BE2C (cell line): ENCODE measurements around the gene IGF2BP1.
"Not testable (repeated sequence)": the region's sequence is repeated elsewhere in the genome, so short reads cannot be mapped to it uniquely, and the experiment has no call there.

Experiments used
- DNase-seq: peaks from one replicate; pipeline ENCODE4 v3.0.0-alpha.2; 2020
- H3K27me3 ChIP-seq: fragments of 250-450 bp; sonication (Bioruptor Pico); 2 replicates; pipeline ENCODE4 v1.5.1; 2020; ENCODE audit warnings: mild to moderate bottlenecking
- H3K36me3 ChIP-seq: fragments of 250-450 bp; sonication (Bioruptor Pico); 2 replicates; pipeline ENCODE4 v1.5.1; 2020; ENCODE audit warnings: mild to moderate bottlenecking
- H3K4me1 ChIP-seq: fragments of 250-450 bp; sonication (Bioruptor Pico); 2 replicates; pipeline ENCODE4 v1.5.1; 2020
- H3K4me3 ChIP-seq: 2 replicates; pipeline ENCODE4 v1.5.1; 2011; ENCODE audit warnings: low read depth, low read length
- H3K9me3 ChIP-seq: fragments of 250-450 bp; sonication (Bioruptor Pico); 2 replicates; pipeline ENCODE4 v1.5.1; 2020
- TF ChIP-seq, protein P1 (sequence below): IDR thresholded peaks from 2 replicates; pipeline ENCODE4 v1.5.1; 2012; ENCODE audit warnings: mild to moderate bottlenecking, low read depth, low read length

The IGF2BP1 gene

DNA sequence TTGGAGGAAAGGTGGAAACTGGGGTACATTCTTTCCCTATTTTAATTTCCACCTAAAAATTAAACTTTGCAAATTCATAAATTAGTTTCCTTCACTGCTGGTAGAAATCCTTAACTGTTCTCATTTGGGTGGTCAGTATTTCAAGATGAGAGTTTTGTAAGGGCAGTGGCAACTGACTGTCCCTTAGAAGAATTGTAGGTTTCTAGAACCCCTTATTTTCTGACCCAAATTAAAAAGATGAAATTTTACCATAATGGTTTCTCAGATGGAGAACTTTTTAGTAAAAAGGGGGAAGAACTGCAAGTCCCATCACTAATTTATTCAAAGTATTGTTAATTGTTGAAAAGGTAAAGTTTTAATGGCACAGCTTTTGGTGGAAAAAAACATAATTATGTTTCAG lies 5.6 kb downstream of the IGF2BP1 start:
- Histone ChIP-seq H3K4me1 (no peaks in the 10 kb centered on the region), H3K4me3 (no peak overlapping the region), H3K36me3 (no peaks in the 10 kb centered on the region; the same call in 1 of the 2 replicates), H3K9me3 (no peaks in the 10 kb centered on the region), H3K27me3 (peaks cover 85% of the 10 kb centered on the region)
- no peak for DNase-seq
- TF ChIP-seq, protein P1, sequence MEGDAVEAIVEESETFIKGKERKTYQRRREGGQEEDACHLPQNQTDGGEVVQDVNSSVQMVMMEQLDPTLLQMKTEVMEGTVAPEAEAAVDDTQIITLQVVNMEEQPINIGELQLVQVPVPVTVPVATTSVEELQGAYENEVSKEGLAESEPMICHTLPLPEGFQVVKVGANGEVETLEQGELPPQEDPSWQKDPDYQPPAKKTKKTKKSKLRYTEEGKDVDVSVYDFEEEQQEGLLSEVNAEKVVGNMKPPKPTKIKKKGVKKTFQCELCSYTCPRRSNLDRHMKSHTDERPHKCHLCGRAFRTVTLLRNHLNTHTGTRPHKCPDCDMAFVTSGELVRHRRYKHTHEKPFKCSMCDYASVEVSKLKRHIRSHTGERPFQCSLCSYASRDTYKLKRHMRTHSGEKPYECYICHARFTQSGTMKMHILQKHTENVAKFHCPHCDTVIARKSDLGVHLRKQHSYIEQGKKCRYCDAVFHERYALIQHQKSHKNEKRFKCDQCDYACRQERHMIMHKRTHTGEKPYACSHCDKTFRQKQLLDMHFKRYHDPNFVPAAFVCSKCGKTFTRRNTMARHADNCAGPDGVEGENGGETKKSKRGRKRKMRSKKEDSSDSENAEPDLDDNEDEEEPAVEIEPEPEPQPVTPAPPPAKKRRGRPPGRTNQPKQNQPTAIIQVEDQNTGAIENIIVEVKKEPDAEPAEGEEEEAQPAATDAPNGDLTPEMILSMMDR = no peak

DNA sequence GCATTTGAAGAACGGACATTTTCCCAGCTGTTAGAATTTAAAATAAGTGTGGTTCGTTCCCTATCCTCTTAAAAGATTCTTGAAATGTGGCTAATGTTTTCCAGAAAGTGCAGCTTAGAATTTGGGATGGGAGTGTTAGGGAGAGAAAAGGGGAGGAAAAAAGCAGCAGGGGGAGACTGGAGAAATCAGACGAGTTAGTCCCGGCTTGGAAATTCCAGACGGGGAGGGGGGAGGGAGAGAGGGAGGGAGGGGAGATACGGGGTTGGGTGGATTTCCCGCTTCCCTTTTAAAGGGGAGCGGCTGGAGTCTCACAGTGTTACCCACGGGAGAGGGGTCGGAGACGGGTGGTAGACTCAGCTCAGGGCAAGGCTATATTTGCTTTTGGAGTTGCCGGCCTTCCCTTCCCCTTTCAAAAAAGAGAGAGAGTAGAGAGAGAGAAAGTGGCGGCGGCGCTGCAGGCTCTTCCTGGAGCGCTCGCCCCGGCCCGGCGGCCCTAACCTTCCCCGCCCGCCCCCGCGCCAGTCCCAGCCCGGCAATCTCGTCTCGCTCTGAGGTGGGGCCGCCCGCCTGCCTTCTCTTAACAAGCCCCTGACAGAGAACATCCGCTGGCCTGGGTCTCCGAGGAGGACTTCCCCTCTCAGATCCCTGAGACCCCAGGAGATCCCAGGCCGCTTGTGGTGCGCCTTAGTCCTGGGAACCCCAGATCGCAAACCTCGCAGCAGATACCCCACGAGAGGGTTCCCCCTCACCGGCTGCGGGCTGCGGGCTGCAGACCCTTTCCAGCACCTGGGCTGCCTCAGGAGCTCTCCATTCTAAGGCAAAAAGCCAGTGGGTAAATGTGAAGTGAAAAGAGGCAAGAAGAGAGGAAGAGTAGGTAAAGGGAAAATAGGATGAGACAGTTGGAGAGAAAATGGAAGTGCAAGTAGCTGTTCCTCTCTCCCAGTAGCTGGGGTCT lies 6.6 kb downstream of the IGF2BP1 start:
- TF ChIP-seq, protein P1 = no peak
- Histone ChIP-seq H3K27me3 (peaks cover 77% of the 10 kb centered on the region), H3K4me3 (peak overlapping the region; percentile 26), H3K9me3 (no peaks in the 10 kb centered on the region), H3K4me1 (no peaks in the 10 kb centered on the region), H3K36me3 (no peaks in the 10 kb centered on the region; the same call in 1 of the 2 replicates)
- DNase-seq = no peak

DNA sequence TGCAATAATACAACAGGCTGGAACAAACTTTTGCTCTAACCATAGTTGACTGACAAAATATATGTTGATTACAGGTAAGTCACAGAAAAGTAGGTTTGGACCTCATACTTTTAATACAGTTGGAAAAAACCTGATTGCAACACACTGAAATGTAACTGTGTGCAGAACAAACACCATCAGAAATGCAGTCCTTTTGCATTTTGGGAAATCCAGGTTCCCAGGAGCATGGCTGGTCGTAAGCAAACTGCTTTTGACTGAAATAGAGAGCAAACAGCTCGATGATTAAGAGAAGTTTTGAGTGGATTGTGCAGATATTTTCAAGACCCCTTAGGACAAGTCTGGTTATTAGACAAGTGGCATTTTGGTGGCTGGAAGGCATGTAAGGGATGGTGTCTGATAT lies 8.0 kb downstream of the IGF2BP1 start:
- H3K4me3 ChIP-seq = no peak overlapping the region
- no peaks in the 10 kb centered on the region; the same call in 1 of the 2 replicates for H3K36me3 ChIP-seq
- H3K9me3 ChIP-seq = no peaks in the 10 kb centered on the region
- no peaks in the 10 kb centered on the region for H3K4me1 ChIP-seq
- peaks cover 70% of the 10 kb centered on the region for H3K27me3 ChIP-seq
- TF ChIP-seq, protein P1 = no peak
- no peak for DNase-seq

DNA sequence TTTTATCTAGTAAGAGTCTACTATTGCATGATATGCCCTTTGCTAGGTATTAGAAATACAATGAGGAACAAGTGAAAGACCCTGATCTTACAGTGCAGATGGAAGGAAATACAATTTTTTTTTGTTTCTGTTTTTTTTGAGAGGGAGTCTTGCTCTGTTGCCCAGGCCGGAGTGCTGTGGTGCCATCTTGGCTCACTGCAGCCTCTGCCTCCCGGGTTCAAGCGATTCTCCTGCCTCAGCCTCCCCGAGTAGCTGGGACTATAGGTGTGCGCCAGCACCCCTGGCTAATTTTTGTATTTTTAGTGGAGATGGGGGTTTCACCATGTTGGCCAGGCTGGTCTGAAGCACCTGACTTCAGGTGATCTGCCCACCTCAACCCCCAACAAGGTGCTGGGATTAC lies 11.7 kb downstream of the IGF2BP1 start:
- DNase-seq, H3K4me1 ChIP-seq, H3K36me3 ChIP-seq, H3K4me3 ChIP-seq, H3K9me3 ChIP-seq: not testable (repeated sequence)
- peaks cover 58% of the 10 kb centered on the region for H3K27me3 ChIP-seq

DNA sequence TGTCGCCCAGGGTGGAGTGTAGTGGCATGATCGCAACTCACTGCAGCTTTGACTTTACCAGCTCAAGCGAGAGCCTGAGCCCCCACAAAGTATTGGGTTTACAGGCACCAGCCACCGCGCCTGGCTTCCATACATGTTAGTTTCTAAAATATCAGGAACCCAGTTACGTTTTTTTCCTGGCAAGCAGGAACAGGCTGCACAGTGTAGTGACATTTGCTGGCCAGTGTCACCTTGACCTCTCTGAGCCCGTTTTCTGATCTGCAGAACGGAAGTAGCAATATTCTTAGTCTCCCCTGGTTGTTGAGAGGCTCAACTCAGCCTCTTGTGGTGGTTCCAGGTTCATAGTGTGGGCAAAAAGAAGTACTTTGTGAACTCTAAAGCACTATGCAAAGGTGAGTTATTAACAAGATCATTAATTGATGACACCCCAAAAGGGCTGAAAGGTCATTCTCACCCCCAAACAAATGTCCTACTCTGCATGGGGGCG lies 15.6 kb downstream of the IGF2BP1 start:
- Histone ChIP-seq H3K27me3 (peaks cover 44% of the 10 kb centered on the region), H3K4me1 (0 out of 2 replicates have a peak, but pooled peaks cover 5% of the 10 kb centered on the region), H3K9me3 (no peaks in the 10 kb centered on the region), H3K4me3 (no peak overlapping the region), H3K36me3 (peaks cover 7% of the 10 kb centered on the region)
- TF ChIP-seq, protein P1 = no peak
- DNase-seq = no peak

DNA sequence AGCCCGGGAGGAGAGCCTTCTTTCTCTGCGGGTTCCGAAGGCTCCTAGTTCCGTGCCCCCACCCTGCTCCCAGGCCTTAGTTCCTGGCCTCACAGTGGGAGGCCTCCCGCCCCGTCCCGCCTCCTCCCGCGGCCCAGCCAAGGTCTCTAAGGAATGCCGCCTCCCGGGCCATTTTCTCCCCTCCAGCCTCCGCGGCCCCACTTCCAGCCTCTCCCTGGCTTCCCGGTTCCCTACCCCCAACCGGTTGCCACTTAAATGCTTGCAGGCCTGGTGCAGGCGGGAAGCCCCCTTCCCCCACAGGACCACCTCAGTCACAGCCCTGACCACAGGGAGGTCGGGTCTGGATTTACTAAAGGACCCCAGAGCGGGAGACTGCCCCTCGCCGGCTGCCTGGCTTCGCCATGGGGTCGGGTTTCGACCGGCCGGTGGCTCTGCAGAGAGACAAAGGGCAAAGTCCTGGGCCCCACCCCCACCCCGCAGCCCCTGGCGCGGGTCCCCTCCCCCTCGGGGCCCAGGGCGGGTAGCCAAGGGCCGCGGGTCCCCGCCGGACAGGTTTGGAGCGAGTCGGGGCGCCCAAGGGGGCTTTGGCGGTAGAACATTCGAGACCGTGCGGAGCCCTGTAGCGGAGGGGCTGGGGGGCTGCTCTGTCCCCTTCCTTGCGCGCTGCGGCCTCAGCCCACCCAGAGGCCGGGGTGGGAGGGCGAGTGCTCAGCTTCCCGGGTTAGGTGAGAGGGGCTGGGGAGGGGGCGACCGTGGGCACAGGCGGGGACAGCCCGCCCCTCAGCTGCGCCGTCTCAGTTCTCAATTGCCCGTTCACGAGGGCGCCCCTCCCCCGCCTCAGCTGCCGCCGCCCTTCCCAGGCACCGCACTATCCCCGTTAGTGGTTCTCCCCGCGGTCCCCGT lies 16.4 kb downstream of the IGF2BP1 start:
- H3K4me1 ChIP-seq = 0 out of 2 replicates have a peak, but pooled peaks cover 5% of the 10 kb centered on the region

More for the DNA sequence above, 16.4 kb downstream of the IGF2BP1 start:
- Histone ChIP-seq H3K9me3 (no peaks in the 10 kb centered on the region), H3K4me3 (no peak overlapping the region), H3K27me3 (peaks cover 42% of the 10 kb centered on the region), H3K36me3 (peaks cover 7% of the 10 kb centered on the region)
- DNase-seq = no peak
- TF ChIP-seq, protein P1 = no peak
